GM19023 (cell line): ENCODE measurements around the gene GNAS.

Experiments
- ATAC-seq: cut with Tn5 transposase; IDR thresholded peaks from one replicate; pipeline ENCODE4 v1.9.1; 2021; ENCODE audit warnings: mild to moderate bottlenecking, moderate library complexity; ENCODE audit not compliant: unreplicated experiment

Gene GNAS

DNA sequence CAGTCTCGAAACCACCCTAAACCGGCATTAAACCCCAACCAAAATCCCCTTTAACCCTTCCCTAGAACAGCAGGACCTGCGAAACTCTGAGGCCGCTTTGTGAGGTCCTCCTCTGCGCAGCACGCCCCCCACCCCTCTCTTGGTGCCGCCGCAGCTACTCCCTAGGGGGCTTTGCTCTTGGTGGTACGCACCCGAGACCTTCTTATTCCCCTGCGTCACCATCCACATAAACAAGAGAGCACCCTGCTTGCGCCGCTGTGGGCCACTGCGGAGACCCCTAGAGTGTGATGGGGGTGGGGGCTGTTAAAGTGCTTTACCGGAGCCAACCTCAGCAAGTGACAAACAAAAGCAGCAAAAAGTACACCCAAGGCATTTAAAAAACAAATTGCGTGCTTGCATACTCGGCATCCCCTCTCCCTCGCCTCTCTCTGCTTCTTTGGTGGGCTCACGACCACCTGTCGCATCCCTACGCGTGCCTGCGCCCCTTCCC lies 502 bp upstream of the GNAS start:
- no peak for ATAC-seq

DNA sequence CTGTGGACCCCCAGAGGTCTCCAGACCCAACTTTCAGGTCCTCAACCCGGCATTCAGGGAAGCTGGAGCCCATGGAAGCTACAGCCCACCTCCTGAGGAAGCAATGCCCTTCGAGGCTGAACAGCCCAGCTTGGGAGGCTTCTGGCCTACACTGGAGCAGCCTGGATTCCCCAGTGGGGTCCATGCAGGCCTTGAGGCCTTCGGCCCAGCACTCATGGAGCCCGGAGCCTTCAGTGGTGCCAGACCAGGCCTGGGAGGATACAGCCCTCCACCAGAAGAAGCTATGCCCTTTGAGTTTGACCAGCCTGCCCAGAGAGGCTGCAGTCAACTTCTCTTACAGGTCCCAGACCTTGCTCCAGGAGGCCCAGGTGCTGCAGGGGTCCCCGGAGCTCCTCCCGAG lies 950 bp downstream of the GNAS start:
- no peak for ATAC-seq

DNA sequence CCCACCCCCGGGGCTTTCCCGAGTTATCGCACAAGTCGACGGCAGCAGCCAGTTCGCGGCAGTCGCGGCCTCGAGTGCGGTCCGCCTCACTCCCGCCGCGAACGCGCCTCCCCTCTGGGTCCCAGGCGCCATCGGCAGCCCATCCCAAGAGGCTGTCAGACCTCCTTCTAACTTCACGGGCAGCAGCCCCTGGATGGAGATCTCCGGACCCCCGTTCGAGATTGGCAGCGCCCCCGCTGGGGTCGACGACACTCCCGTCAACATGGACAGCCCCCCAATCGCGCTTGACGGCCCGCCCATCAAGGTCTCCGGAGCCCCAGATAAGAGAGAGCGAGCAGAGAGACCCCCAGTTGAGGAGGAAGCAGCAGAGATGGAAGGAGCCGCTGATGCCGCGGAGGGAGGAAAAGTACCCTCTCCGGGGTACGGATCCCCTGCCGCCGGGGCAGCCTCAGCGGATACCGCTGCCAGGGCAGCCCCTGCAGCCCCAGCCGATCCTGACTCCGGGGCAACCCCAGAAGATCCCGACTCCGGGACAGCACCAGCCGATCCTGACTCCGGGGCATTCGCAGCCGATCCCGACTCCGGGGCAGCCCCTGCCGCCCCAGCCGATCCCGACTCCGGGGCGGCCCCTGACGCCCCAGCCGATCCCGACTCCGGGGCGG lies 1.6 kb downstream of the GNAS start:
- no peak for ATAC-seq

DNA sequence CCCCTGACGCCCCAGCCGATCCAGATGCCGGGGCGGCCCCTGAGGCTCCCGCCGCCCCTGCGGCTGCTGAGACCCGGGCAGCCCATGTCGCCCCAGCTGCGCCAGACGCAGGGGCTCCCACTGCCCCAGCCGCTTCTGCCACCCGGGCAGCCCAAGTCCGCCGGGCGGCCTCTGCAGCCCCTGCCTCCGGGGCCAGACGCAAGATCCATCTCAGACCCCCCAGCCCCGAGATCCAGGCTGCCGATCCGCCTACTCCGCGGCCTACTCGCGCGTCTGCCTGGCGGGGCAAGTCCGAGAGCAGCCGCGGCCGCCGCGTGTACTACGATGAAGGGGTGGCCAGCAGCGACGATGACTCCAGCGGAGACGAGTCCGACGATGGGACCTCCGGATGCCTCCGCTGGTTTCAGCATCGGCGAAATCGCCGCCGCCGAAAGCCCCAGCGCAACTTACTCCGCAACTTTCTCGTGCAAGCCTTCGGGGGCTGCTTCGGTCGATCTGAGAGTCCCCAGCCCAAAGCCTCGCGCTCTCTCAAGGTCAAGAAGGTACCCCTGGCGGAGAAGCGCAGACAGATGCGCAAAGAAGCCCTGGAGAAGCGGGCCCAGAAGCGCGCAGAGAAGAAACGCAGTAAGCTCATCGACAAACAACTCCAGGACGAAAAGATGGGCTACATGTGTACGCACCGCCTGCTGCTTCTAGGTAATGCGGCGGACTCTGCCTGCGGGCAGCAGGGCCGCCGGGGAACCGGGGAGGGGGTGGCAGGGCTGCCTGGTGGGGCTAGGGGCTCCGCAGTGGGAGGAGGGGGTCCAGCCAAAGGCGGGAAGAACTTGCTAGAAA lies 2.3 kb downstream of the GNAS start:
- ATAC-seq: no peak

DNA sequence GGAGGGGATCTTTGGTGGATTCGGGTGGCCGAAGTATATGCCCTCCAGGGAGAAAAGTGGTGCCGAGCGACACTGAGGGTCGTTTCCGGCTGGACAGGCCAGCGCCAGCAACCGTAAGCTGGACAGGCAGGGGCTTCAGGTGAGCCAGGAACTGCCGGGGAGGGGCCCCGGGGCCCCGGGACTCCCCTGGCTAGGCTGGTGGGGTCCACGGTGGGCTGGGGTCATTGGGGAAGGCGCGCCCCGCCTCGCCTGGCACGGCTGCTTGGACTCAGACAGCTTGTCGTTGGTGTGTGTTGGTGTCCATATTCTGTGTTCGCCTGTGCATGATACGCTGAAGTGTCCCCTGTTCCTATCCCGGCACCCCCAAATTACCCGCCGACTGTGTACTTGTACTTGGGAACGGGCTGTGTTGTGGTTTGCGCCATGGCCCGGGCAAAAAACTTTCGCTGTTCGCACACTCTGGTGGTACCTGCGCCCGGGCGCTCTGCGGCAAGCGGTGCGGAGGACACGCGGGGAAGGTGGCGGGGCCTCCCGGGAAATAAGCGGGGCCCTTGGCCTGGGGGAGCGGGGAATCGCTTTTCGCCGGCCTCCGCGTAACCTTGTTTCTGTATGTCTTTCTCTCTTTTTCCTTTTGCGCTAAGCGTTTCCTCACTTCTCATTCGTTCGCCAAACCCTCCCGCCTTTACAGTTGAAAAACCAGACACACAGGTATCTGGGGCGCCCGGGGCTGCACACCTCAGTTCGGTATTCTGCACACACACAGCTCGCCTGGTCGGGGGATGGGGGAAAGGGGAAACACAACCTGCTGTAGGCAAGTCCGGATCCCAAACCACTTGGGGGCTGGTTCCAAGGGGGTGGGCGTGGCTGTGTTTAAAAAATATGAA lies 3.2 kb downstream of the GNAS start:
- no peak for ATAC-seq

DNA sequence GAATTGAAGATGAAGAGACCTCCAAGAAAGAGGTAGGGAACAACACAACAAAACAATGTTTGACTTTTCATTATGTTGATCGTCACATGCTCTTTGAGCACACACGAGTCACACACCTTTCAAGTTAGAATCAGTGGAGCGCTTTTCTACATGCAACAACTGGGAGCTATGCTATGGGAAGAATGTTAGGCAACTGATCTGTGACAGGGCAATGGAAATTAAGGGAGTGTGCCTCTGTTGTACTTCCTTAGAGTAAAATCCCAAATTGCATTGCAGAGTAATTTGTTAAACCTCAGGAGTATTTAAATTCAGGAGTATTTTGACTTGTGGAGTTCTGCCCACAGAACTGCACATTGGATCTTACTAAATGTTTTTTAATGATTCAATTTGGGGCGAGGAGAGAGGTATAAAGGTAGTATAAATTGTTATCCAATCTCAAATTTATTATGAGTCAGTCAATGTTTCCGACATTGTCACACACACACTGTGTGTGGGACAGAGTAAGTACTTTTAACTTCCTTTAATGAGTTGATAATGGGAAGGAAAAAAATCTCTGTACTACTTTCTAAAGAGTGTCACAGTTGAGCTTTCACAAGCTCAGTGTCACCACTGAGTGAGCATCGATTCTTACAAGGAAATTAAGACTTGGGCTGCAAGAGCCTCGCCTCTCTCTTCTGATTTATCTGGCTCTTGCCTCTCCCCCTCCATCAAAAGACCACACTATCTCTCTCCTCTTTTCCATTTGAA lies 10.7 kb downstream of the GNAS start:
- ATAC-seq: no peak

DNA sequence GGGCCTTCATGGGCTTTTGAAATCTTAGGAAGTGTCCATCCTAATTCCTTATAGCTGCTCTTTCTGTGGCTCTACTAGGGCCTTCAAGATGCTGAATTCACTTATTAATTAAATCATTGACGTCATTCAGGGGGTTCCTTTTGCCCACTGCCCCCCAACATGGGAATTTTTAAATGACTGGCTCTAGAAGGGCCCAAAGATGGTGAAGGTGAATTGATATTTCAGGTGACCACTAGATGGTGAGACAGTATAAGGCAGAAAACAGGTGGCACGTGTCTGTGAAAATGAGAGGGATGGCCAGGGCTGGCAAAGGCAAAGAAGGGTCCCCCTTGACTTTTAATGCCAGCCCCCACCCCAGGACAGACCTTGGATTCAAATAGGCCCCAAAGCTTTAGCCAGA lies 11.8 kb downstream of the GNAS start:
- ATAC-seq: no peak

DNA sequence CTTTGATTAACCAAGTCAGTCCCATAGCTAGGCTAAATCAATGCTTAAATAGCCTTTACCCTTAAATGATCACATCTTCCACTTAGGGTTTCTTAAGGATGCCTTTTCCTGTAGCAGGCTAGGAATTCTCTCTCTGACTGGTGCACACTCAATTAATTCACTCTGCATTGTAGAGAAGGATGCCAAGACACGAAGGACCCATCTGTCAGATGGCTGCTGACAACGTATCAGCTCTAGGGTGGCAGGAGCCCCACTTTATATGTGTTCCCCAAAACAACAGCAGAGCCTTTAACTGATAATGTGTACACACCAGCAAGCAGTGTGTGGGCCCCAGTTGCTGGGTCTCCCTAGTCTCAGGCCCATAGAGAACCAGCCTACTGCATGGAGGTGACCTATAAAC lies 13.3 kb downstream of the GNAS start:
- no peak for ATAC-seq

DNA sequence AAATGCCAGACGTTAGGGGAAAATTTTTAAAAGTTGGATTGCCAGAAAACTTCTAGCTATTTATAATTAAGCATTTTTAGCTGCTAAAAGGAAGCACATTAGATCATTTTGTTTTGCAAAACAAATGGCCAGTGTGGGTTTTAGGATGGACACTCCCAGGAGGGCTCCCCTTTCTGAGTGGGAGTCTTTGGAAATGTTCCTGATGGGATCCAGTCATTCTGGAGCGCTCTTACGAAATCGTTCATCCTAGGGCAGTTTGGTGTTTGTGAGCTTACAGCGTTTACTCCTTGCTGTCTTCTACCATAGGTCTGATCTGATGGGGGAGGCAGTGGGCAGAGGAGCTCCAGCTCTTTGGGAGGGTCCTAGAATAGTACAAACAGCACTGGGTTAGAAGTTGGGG lies 14.7 kb downstream of the GNAS start:
- no peak for ATAC-seq

DNA sequence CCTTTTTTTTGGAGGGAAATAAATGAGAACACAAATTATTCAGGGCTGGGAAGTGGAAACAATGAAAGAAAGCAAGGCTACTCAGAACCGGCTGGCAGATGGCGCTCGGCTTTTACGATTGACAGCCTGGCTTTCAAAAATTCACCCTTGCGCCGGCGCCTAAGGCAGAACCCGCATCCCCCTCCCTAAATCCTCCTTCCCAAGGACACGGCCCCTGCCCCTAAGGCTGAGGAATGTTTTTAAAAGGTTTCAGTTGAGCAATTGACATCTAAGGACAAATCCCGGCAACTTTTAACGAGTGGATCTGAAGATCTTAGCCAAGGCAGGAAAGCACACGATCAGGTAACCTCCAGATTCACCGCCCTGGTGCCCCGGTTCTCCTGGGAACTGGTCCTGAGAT lies 16.3 kb downstream of the GNAS start:
- no peak for ATAC-seq

DNA sequence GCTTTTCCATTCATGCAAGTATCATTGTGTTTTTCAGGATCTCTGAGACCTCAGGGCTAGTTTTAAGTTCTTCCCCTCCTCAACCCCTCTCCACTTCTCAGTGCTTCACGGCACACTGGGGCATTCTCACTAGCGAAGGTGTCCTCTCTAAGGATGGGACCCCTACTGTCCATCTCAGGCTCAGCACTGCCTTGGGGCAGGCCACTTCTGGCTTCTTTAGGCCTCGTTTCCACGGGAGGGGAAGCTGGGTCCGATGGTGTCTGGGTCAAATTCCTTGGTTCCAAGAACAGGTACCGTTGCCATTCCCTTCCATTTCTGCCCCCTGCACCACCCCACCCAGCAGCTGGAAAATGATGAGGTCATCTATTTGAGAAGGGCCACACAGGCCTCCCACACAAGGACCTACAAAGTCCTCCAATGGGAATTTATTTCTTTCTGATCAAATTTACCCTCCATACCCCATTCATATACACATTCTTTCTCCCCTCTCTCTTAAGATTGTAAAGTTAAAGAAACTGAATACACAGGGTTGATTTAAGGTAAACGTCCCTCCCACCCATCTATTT lies 17.2 kb downstream of the GNAS start:
- no peak for ATAC-seq

DNA sequence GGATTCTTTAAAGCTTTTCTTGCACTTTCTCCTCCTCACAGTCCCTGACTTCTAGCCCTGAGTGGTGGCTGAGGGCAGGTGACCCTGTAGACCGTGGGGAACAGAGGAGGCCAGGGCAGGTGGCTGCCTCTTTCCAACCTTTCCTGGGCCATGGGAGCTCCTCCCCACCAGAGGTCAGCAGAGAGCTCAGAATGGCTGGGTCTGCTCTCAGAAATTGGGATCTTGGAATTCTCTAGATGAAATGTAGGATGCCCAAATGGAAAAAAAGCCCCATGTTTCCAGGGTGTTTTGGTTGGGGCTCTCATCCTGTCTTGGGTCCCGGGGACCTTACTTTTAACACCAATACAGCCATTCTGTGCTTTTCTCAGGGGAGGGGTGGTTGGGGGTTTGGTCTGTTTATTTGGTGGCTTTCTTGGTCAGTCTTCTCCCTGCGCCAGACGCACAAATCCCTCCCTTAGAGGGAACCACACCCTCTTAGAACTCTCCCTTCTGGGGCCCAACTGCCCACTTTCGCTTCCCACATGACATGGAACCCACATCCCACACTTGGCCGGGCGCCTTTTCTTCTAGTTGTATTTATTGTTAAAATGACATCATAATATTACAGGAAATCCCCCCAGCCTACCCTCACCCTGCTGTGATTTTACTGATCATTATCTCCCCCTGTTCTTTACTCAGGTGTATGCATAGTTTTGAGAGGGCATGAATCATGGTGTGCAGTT lies 17.9 kb downstream of the GNAS start:
- ATAC-seq: no peak

DNA sequence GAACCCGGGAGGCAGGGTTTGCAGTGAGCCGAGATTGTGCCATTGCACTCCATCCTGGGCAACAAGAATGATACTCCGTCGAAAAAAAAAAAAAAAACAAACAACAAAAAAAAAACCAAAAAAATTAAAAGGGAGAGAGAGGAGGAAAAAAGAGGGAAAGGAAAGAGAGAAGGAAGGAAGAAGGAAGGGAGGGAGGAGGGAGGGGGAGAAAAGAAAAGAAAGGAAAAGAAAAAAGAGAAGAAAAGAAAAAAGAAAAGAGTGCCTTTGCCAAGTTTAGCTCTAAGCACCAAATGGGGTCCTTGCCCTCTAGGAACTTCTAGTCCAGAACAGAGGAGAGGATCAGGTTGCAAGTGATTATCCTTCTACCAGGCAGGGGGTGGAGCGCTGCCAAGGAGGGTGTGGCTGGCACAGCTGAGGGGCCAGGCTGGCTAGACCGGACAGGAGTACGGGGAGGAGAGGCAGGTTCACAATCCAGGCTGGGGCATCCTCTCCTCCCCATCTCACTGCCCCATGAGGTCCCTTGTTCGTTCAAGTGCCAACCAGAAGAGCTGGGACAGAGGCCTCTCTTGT lies 19.1 kb downstream of the GNAS start:
- no peak for ATAC-seq

DNA sequence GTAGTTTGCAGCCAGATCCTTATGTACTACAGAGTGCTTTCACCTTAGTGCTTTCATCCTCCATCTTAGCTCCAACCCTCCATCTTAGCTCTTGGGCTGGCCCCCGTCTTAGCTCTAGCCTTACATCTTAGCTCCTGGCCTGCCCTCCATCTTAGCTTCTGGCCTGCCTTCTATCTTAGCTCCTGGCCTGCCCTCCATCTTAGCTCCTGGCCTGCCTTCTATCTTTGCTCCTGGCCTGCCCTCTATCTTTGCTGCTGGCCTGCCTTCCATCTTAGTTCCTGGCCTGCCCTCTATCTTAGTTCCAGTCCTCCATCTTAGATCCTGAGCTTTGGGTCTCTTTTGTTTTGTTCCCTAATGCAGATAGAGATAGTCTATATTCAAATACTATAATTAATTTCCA lies 22.0 kb downstream of the GNAS start:
- no peak for ATAC-seq

DNA sequence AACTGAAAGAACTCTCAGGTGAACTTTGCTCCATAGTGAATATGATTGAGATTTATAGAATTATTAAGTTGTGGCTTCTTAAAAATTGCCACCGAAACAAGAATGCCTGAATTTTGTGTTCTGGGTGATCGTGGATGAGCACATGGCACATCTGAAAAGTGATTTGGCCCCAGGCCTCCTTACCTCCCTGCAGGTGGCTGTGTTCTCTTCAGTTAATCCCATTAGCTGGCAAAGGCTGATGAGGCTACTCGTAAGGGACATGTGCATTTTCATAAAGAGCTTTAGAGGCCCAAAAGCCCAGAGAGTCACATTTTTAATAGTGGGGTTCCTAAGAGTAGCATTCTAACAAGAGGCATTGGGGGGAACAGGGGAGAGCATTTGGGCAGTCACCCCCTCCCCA lies 22.6 kb downstream of the GNAS start:
- no peak for ATAC-seq

DNA sequence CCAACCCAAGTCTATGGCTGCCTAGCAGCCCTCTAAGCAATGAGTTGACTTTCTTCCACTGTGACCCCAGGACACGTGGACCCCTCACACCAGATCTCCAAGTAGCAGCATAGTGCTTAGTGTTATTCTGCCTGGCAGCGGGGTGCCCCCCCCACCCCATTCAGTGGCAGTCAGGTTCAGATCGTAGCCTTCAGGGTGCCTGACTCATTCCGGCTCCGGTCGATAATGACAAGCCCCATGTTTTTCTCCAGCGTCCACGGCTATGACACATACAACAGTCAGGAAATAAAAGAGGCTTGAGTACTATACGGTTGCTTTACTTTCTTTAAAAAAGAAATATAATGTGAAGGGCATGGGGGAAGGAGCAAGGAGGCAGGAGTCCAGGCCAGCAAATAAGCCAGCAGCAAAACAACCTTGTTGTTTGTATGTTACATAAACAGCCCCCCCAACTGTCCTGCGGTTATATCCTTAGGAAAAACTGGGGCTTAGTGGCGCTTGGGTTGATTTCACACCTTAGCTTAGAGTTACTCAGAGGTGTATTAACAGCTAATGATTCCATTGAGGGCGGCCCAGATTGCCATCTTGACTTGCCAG lies 23.1 kb downstream of the GNAS start:
- no peak for ATAC-seq

DNA sequence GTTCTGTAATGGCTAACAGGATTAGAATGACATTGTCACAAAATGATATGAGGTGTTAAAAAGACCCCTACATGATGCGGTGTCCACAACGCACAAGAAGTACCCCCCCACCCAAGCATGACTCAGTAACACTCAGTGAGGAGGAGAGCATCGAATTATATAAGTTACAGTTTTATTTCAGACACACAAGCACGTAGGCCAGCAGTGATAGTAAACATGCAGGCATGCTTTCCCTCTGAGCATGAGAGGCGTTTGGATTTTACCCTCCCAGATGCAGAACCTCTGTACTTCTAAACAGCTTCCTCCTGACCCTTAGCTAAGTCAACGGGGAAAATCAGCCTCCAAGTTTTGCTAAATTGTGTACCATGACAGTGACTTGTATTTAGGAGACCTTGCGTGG lies 23.9 kb downstream of the GNAS start:
- no peak for ATAC-seq

DNA sequence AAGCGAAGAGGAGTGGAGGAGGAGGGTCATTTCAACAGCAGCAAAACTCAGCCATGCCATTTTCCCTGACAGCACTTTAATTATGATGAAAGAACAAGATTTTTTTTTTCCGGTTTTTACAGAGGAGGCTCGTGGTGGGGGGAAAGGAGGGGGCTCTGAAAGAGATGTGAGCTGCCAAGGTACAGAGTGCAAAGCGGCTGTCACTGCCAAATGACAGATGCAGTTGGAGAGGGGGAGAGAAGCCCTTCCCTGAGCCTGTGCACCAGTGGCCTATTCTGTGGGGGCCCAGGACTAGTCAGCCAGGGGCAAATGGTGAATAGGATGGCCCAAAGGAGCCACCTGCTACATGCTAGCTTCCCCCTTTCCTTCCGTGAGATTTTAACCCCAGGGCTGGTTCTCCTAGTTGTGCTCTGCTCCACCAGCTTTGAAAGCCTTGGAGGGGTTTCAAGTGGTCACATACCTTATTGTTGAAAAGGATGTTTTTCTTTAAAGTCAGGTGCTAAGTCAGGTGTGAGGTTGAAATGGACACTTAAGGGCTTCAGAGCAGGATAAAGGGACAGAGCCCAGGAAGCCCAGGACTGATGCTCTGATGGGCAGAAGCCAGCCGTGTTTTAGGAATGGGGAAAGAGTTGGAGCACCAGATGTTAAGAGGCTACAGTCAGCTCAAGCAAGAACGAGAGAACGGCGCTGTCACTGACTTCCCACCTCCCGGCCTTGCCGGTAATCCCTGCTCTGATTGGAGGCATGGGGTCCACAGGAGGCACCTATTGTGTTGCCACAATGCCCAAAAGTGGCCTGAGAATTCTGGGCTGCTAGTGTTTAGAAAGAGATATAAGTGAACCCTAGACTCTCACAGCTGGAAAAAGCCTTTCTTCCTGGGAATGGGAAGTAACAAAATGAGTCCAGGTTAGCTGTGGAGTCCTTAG lies 24.8 kb downstream of the GNAS start:
- ATAC-seq: no peak
